IMR-90 (cell line): Measurements from ENCODE around the gene RAB8B. TPM values are rescaled to one million over a fixed set of nuclear protein-coding genes. Genes with fewer than 3 reads are reported as not detected.

Experiments
- ATAC-seq: fragments of 200-7000 bp; cut with Tn5 transposase; 2 replicates; pipeline ENCODE4 v1.9.1; 2020; ENCODE audit warnings: low read depth, mild to moderate bottlenecking, moderate library complexity
- BruUV-seq: library from RNA; stranded (reverse); fragments of 400-500 nt; replicated peaks from 2 replicates; lab custom pipeline; 2021; lab: Mats Ljungman, UMichigan
- CTCF ChIA-PET: fragments of 300-600 bp; formaldehyde crosslinking; extraction: SDS; loops from one replicate; lab custom pipeline; 2021; ENCODE audit warnings: antibody characterized with exemption; lab: Yijun Ruan, JAX
- POLR2A ChIA-PET: fragments of 300-600 bp; sonication (Branson Sonifier 250); formaldehyde crosslinking; loops from one replicate; lab custom pipeline; 2022; ENCODE audit warnings: antibody characterized with exemption; ENCODE audit not compliant: unreplicated experiment; lab: Charles Lee
- DNase-seq: peaks from one replicate; pipeline ENCODE4 v3.0.0; 2013
- H2AFZ ChIP-seq: replicated peaks from 2 replicates; pipeline ENCODE3; 2013; ENCODE audit warnings: low read length, mild to moderate bottlenecking; ENCODE audit not compliant: poor library complexity
- H2AK5ac ChIP-seq: 2 replicates; pipeline ENCODE4 v1.6.1; 2013; ENCODE audit warnings: low read depth, low read length, inconsistent platforms
- H2AK9ac ChIP-seq: replicated peaks from 2 replicates; pipeline ENCODE3; 2013; ENCODE audit warnings: mild to moderate bottlenecking, low read depth, low read length, moderate library complexity; ENCODE audit not compliant: poor library complexity
- H2BK120ac ChIP-seq: 2 replicates; pipeline ENCODE4 v1.6.1; 2013; ENCODE audit warnings: low read depth, low read length, inconsistent platforms
- H2BK15ac ChIP-seq: 3 replicates; pipeline ENCODE4 v1.6.1; 2013; ENCODE audit warnings: low read depth, low read length, inconsistent platforms
- H2BK20ac ChIP-seq: 2 replicates; pipeline ENCODE4 v1.6.1; 2013; ENCODE audit warnings: low read depth, mild to moderate bottlenecking, inconsistent platforms, low read length, moderate library complexity
- H2BK5ac ChIP-seq: 2 replicates; pipeline ENCODE4 v1.6.1; 2013; ENCODE audit warnings: mild to moderate bottlenecking, low read depth, low read length, inconsistent platforms; ENCODE audit not compliant: poor library complexity, severe bottlenecking
- H3K14ac ChIP-seq: replicated peaks from 2 replicates; pipeline ENCODE4 v1.6.1; 2013; ENCODE audit warnings: low read depth, low read length, inconsistent platforms
- H3K18ac ChIP-seq: 2 replicates; pipeline ENCODE4 v1.6.1; 2013; ENCODE audit warnings: low read depth, low read length, control low read depth
- H3K23ac ChIP-seq: 2 replicates; pipeline ENCODE4 v1.6.1; 2013; ENCODE audit warnings: low read depth, low read length, inconsistent platforms
- H3K27ac ChIP-seq: 2 replicates; pipeline ENCODE4 v1.5.1; 2013; ENCODE audit warnings: mild to moderate bottlenecking, control low read depth, low read length; ENCODE audit not compliant: insufficient read depth
- H3K27me3 ChIP-seq: 2 replicates; pipeline ENCODE4 v1.6.1; 2013; ENCODE audit warnings: low read length; ENCODE audit not compliant: control insufficient read depth, insufficient read depth
- H3K36me3 ChIP-seq: 2 replicates; pipeline ENCODE4 v1.6.1; 2013; ENCODE audit warnings: low read length, mixed read lengths; ENCODE audit not compliant: control insufficient read depth, insufficient read depth
- H3K4ac ChIP-seq: 2 replicates; pipeline ENCODE4 v1.6.1; 2013; ENCODE audit warnings: low read depth, low read length, inconsistent platforms
- H3K4me1 ChIP-seq: 2 replicates; pipeline ENCODE4 v1.6.1; 2013; ENCODE audit warnings: low read length, mixed read lengths; ENCODE audit not compliant: control insufficient read depth, insufficient read depth
- H3K4me2 ChIP-seq: 2 replicates; pipeline ENCODE4 v1.6.1; 2013; ENCODE audit warnings: low read depth, mild to moderate bottlenecking, control low read depth, low read length, moderate library complexity
- H3K4me3 ChIP-seq: 2 replicates; pipeline ENCODE4 v1.5.1; 2013; ENCODE audit warnings: low read depth, mild to moderate bottlenecking, control low read depth, low read length, moderate library complexity; ENCODE audit not compliant: insufficient read depth
- H3K56ac ChIP-seq: 2 replicates; pipeline ENCODE4 v1.6.1; 2013; ENCODE audit warnings: low read length, inconsistent platforms; ENCODE audit not compliant: insufficient read depth; ENCODE audit errors: extremely low read depth
- H3K79me1 ChIP-seq, 2 experiments: 2 replicates each; pipeline ENCODE4 v1.6.1; 2013; ENCODE audit warnings: low read length in 2 of 2, inconsistent platforms in 1 of 2, low read depth in 1 of 2
- H3K9ac ChIP-seq: 2 replicates; pipeline ENCODE4 v1.6.1; 2013; ENCODE audit warnings: low read depth, low read length, control low read depth
- H3K9me1 ChIP-seq: 2 replicates; pipeline ENCODE4 v1.6.1; 2013; ENCODE audit warnings: low read length, inconsistent platforms; ENCODE audit not compliant: insufficient read depth
- H3K9me3 ChIP-seq: 2 replicates; pipeline ENCODE4 v1.6.1; 2013; ENCODE audit warnings: low read length; ENCODE audit not compliant: control insufficient read depth, insufficient read depth
- H4K20me1 ChIP-seq: 2 replicates; pipeline ENCODE4 v1.6.1; 2013; ENCODE audit warnings: low read length, inconsistent platforms; ENCODE audit not compliant: insufficient read depth
- H4K5ac ChIP-seq: 2 replicates; pipeline ENCODE4 v1.6.1; 2013; ENCODE audit warnings: mild to moderate bottlenecking, low read depth, low read length, control low read depth
- H4K8ac ChIP-seq, 2 experiments: 2 replicates each; pipeline ENCODE4 v1.6.1; 2013; ENCODE audit warnings: low read depth in 2 of 2, low read length in 2 of 2, control low read depth in 1 of 2, inconsistent platforms in 1 of 2
- H4K91ac ChIP-seq: 2 replicates; pipeline ENCODE4 v1.6.1; 2013; ENCODE audit warnings: low read depth, low read length, inconsistent platforms; ENCODE audit not compliant: insufficient read depth
- CTCF ChIP-seq: conservative IDR thresholded peaks from 2 replicates; pipeline ENCODE4 v1.5.1; 2012; ENCODE audit warnings: mild to moderate bottlenecking, low read depth, low read length, improper control_type of control experiment
- ELK1 ChIP-seq: fragments of 150-350 bp; IDR thresholded peaks from 2 replicates; pipeline ENCODE4 v1.6.1; 2016; ENCODE audit warnings: low read depth, mild to moderate bottlenecking, low read length, moderate library complexity, borderline replicate concordance
- WGBS, 2 experiments: methylation state at CpG; one replicate each; pipeline versions ENCODE4 v1.1.5 to v1.1.7; 2013; ENCODE audit warnings: missing lambda C conversion rate in 2 of 2; ENCODE audit not compliant: insufficient read length in 1 of 2; ENCODE audit errors: extremely low coverage in 2 of 2; 5-methylcytosine and 5-hydroxymethylcytosine counted together
- dilution Hi-C: fragments of 300-500 bp; cut with HindIII; formaldehyde crosslinking; loops from one replicate; pipeline ENCODE4 v1.14.3; 2018; ENCODE audit warnings: low sequenced_read_pairs; ENCODE audit not compliant: unreplicated experiment
- in situ Hi-C: fragments of 300-500 bp; cut with MboI; formaldehyde crosslinking; loops from 3 replicates; pipeline ENCODE4 v1.14.3; 2019; ENCODE audit warnings: low sequenced_read_pairs, inconsistent platforms, mixed read lengths
- intact Hi-C: fragments of 100-400 bp; cut with micrococcal nuclease; formaldehyde crosslinking; loops from 2 replicates; pipeline ENCODE4 v1.10.0; 2022
- polyA plus RNA-seq, 3 experiments: library from polyadenylated mRNA; depleted of rRNA; stranded (reverse); fragments of >200 nt; gene quantifications; 2 replicates each; pipeline ENCODE4 v1.2.3, GENCODE V29; 2012; ENCODE audit warnings: low replicate concordance in 1 of 3
- total RNA-seq: library from RNA; depleted of rRNA; stranded (reverse); fragments of >200 nt; gene quantifications from 2 replicates; pipeline ENCODE4 v1.2.3, GENCODE V29; 2012

Gene RAB8B
- total and polyA plus RNA-seq, 2 of the 4 experiments (the other 2 are of a cell fraction), result 19.4 to 29.4 TPM

GRCh38 chr15:63299943-63300575 is 110.7 kb downstream of the RAB8B start:
- Histone ChIP-seq H3K4me2 (no peak overlapping the region), H3K56ac (no peak overlapping the region), H2BK120ac (no peak overlapping the region), H4K20me1 (no peaks in the 10 kb centered on the region), H3K4ac (no peak overlapping the region), H2AK5ac (no peak overlapping the region), H3K36me3 (peaks cover 25% of the 10 kb centered on the region), H3K14ac (no peak overlapping the region), H3K18ac (no peak overlapping the region), H3K27me3 (no peaks in the 10 kb centered on the region), H3K4me1 (peaks cover 2% of the 10 kb centered on the region; the same call in 1 of the 2 replicates), H3K23ac (no peak overlapping the region), H3K27ac (no peak overlapping the region), H4K91ac (no peak overlapping the region), H2BK15ac (no peak overlapping the region), H2AFZ (no peak overlapping the region), H3K4me3 (no peak overlapping the region), H4K8ac (no peak overlapping the region), H4K5ac (no peak overlapping the region), H2AK9ac (no peak overlapping the region), H3K9ac (no peak overlapping the region), H3K9me3 (no peaks in the 10 kb centered on the region), H2BK5ac (no peak overlapping the region), H3K9me1 (peaks cover 6% of the 10 kb centered on the region; the same call in 1 of the 2 replicates), H2BK20ac (no peak overlapping the region), H3K79me1 (peaks cover 0 to 12% of the 10 kb centered on the region in 2 experiments; a peak in 2 of 4 replicates)
- 70% methylated on average over 4 of the region's 7 CpGs; no CpG with 5 or more reads in 1 of the 2 experiments for WGBS, 2 experiments
- no peak for ATAC-seq
- POLR2A ChIA-PET, result no interaction called here
- no peak for TF ChIP-seq ELK1
- no peak for TF ChIP-seq CTCF
- no peak for DNase-seq
- intact Hi-C loops, result loop anchor here (10.0 kb wide), 1 partner anchor 775 kb away; no protein-coding TSS in a partner anchor
- dilution Hi-C loops, result no loop called here
- in situ Hi-C loops, result loop anchor here (25.0 kb wide), 1 partner anchor 762 kb away; no protein-coding TSS in a partner anchor
- CTCF ChIA-PET, result interaction anchor here (1.3 kb wide), 1 partner anchor 103 kb away, joined by 3 read pairs; no protein-coding TSS in a partner anchor
- BruUV-seq, result no TSS peak
